Measurements from ENCODE around the gene BRD7.

Gene BRD7

DNA sequence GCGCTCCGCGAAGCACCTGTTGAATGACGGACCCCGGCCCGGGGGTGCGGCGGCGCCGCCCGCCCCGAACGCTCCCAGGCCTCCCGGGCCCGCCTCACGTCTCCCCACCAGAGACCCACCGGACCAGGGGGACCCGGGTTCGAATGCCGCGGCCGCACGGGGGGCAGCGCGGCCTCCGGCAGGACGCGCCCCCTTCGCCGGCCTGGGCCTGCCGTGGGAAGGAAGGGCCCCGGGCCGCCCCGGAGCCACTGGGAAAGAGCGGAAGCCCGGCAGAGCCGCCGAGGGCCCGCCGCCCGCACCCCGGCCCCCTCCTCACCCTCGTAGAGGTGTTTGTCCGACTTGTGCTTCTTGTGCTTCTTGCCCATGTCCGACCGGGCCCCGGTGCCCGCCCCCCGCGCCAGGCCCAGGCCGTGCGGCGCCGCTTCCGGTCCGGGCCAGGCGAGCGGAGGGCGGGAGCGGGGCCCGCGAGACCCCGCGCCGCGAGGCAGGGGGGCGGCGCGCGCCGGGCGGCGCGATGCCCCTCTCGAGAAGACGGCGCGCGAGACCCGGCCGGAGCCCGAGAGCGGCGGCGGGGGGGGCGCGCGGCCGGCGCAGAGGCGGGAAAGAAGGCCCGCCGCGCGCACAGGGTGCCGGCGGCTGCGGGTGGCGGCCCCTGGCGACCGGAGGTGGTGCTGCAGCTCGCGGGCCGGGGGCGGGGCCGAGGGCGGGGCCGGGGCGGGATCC lies at the start of gene BRD7:
Gene BRD7, minus strand, starts transcription at position 579 of the 723 bp plus-strand sequence. Its CDS starts 214 bp downstream, at position 365.
- peak; percentile 75 for DNase-seq

DNA sequence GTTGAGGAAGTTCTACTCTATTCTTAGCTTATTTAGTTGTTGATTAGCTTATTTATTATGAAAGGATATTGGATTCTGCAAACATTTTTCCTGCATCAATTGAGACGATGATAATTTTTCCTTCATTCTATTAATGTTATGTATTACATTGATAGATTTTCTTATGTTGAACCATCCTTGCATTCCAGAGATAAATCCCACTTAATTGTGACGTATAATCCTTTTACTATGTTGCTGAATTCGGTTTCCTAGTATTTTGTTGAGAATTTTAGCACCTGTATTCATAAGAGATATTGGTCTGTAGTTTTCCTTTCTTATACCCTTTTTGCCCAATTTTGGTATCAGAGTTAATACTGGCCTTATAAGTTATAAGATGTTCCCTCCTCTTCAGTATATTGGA lies 47.6 kb upstream of the BRD7 start:
- no peak for DNase-seq

DNA sequence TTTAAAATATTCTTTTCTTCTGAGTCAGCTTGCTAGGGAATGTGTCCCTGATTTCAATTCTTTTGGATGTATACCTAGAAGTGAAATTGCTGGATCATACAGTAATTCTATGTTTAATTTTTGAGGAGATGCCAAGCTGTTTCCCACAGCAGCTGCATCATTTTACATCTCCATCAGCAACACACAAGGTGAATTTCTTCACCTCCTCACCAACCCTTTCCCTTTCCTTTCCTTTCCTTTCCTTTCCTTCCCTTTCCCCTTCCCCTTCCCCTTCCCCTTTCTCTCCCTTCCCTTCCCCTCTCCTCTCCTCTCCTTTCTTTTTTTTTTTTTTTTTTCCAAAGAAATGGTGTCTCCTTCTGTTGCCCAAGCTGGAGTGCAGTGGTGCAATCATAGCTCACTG lies 45.4 kb upstream of the BRD7 start:
- no peak for DNase-seq

DNA sequence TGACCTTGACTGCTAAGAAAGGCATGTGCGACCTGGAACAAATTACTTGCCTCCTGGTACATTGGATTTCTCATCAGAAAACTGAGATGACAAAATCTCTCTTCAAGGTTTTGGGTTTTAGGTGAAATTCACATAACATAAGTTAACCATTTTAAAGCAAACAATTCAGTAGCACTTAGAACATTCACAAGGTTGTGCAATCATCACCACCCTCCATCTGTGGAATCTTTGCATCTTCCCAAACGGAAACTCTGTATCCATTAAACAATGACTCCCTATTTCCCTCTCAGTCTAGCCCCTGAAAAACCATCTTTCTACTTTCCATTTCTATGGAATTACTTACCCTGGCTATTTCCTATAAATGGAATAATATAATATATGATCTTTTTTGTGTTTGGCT lies 42.2 kb upstream of the BRD7 start:
- no peak for DNase-seq

DNA sequence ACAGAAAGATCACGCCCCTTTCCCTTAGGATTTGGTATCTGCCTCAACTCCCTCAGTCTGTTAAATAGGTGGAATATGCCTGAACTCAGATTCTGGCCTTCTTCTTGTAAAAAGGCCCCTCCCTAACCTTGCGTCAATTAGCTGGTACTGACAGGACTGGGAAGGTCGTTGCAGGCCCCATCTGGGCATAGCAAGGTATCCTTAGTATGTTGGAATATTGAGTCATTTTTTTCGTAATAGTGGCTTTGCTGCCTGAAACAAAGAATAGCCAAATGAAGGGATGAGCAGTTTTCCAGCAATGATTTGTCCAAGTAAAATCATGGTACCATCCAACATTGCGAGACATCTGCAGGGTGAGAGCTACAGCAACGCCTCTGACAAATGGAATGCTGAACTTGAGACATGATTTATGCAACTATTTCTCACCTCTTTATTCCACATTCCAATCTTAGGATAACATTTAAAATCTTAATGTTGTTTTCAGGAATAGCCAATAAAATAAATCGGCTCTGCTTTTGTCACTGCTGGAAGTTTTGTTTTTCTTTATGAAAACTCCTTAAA lies 39.3 kb upstream of the BRD7 start:
- DNase-seq, result no peak

DNA sequence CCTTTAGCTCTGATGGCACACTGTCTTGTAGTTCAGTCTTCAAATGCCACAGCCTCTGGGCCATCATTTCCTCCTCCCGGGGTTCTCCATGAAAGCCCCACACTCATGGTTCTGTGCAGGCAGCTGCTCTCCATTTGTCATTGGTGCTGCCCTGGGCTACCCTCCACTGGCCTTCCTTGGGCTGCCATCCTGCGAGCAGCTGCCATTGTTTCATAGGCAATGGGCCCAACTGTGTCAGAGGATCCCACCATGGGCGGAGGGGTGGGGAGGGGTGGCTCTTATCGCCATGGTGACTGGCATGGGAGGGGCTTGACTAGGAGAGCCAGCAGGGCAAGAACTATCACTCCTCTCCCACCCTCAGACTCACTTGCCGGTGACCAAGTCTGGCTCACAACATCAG lies 38.6 kb upstream of the BRD7 start:
- no peak for DNase-seq

DNA sequence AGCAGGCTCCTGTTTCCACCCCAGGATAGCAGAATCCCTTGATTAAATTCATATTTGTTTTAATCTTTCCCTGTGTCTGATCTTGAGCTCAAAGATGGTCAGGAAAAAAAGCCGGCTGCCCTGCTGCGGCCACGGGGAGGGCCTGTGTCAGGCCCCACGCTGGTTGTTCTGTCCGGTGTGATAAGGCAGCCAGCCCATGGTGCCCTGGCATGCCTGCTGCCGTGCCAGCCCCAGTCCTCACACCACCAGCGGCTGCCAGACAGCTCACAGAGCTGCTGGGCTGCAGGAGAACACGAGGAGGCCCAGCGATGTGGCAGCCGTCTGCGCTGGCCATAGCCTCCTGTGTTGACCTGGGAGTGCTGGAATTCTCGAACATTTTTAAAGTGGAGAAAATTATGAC lies 34.7 kb upstream of the BRD7 start:
- DNase-seq, result no peak

DNA sequence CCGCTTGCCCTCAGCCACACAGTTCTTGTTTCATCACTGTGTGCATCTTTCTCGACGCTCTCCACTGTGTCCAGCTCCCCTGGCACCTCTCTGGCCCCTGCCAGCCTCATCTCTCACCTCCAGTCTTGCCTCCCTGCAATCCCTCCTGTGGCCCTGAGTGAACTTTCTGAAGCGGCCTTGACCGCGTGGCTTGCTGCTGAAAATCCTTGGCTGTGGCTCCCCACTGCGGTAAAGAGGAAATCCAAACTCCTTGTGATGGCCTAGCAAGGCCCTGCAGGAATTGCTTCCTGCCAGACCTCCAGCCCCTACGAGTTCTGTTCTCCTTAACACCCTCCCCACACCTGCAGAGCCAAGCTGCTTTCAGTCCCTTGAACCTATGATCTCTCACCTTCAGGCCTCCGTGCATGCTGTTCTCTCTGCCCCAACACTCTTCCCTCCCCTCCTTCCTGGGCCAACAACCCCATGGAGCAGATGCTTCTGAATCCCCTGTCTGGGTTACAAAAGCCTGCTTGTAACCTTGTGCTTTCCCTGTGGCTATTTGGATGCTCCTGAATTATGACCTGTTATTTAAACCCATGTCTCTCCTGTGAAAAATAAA lies 33.6 kb upstream of the BRD7 start:
- DNase-seq, result no peak

DNA sequence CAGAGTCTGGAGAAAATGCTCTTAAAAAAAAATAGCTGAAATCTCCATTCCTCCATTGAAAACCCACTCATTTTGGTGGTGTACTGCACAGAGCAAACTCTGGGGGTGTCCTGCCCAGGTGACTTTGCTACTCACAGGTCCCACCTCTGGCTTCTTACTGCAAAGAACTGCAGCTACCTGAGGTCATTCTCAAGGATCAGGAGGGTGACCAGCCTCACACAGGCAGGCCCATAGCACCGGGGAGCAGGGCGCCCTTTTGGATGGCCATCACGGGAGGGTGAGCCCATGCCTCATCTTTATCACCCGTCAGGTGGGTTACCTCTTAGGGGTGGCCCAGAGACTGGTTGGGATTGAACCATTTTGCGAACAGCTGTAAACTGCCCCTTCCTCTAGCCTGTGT lies 32.6 kb upstream of the BRD7 start:
- no peak for DNase-seq

DNA sequence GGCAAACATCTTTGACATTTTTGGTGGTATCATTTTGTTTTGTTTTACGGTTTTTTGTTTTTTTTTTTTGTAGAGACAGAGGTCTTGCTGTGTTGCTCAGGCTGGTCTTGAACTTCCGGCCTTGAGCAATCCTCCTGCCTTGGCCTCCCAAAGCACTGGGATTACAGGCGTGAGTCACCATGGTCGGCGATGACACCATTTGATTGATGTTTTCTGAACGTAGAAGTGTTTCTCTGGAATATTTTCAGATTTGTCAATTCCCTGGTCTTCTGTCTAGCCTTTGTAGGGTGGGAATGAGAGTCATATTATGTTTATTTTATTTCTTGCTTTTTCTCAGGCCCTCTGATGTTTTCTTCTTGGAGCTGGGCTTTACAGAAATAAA lies 32.2 kb upstream of the BRD7 start:
- no peak for DNase-seq

DNA sequence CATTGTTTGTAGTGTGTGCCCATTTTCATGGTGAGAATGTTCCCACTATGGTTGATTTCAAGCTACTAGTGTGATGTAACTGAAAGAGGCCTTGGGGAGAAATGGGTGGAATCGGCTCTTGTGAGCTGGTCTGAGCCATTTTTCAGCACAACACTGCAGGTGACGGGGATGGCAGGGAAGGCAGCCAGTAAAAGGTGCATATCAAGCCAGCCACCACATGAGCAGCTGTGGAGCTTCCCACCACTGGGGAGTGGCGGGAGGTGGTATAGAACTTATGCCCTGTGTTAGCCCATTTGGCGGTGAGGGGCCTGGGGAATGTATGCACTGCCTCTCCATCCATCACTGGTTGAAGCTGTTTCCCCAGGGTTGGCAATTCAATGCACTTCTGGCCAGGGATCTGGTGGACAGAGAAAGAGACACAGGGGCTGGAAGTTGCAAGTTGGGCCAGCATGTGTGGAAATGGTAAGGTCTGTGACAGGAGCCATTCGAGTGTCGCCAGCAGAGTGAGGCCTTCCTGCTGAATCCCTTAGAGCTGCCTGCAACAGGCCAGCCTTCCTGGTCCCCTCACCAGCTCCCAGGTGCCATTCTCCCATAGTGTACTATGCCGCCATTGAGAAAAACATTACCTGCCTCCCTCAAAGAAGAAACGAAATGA lies 31.7 kb upstream of the BRD7 start:
- DNase-seq, result no peak

DNA sequence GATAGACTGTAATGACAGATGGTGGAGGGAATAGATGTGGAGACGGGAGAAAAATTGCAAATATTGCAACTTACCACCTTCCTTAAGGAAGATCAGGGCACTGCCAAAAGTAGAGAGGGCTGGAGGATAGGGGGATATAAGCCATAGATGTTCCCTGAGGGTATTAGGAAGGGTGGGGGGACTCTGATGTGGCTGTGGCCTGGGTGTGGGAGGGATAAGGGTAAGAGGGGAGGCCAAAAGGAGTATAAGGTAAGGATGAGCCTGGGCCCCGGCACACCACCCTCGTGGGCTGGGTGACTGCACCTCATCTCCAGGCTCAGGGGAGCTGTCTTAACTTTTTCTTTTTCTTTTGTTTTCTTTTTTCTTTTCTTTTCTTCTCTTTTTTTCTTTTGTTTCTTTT lies 30.6 kb upstream of the BRD7 start:
- DNase-seq, result no peak

DNA sequence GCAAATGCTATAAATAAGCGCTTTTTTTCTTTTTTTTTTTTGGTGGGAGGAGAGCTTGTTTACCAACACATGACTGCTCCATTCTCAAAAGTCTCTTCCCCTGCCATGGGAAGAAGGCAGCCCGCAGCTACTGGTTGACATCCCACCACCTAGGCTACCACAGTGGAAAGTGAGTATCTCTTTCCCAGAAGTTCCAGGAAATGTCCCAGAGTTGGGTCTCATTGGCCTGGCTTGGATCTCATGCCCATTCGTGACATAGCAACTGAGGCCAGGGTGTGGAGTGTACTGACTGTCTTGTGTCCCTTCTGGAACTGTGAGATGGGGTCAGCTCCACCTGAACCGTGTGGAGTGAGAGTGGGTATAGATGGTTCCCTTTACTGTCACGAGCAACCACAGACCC lies 29.5 kb upstream of the BRD7 start:
- DNase-seq, result no peak

DNA sequence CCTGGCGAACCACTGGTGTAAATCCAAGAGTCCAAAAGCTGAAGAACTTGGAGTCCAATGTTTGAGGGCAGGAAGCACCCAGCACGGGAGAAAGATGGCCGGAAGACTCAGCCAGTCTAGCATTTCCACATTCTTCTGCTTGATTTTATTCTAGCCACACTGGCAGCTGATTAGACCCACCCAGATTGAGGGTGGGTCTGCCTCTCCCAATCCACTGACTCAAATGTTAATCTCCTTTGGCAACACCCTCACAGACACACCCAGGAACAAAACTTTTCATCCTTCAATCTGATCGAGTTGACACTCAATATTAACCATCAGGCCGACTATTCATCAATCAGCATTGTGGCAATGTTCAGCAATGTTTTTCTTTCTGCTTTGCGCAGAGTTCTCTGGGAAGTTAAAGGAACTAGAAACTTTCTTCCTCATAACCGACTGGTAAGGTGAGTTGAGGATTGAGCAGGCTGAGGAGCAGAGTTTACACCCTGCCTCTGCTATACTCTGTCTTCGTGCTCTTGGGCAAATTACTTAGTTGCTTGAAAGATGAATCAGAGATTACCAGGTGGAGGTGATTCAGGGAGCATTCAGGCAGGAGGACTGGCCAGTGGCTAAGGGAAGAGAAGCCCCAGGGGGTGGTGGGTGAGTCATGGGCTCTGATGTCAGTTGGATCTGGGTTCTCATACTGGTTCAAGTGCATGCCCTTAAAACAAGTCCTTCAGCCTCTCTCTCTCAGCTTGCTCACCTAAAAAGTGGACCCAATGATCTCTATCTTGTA lies 28.2 kb upstream of the BRD7 start:
- no peak for DNase-seq

DNA sequence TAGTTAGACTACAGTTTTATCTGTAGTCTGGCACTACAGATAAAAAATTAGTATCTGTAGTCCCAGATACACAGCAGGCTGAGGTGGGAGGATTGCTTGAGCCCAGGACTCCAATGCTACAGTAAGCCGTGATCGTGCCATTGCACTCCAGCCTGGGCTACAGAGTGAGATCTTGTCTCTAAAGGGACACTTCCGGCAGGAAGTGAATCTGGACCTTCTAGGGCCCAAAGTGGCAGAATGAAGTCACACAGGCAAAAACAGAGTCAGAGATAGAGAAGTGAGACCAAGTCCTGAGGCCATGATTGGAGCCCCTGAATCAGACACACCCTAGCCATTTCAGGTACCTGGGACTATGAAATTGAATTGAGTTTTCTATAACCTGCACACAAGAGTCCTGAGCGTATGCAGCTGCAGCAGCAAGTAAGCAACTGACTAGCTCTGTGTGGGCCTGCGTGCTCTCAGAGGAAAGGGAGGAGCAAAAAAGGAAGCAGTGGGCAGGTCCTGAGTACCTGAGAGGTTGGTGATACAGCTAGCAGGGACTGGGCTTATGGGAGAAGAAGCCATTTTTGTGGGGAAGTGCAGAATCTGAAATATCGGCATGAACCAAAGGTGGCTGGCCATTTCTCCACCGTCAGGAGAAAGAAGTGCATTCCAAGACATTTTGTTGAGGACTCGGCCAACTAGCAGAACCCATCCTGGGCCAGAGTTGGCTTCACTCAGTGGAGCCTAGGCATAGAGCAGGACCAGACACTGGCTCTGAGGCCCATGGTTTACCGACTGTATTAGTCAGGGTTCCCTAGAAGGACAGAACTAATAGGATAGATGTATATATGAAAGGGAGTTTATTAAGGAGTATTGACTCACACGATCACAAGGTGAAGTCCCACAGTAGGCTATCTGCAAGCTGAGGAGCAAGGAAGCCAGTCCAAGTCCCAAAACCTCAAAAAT lies 27.2 kb upstream of the BRD7 start:
- no peak for DNase-seq

DNA sequence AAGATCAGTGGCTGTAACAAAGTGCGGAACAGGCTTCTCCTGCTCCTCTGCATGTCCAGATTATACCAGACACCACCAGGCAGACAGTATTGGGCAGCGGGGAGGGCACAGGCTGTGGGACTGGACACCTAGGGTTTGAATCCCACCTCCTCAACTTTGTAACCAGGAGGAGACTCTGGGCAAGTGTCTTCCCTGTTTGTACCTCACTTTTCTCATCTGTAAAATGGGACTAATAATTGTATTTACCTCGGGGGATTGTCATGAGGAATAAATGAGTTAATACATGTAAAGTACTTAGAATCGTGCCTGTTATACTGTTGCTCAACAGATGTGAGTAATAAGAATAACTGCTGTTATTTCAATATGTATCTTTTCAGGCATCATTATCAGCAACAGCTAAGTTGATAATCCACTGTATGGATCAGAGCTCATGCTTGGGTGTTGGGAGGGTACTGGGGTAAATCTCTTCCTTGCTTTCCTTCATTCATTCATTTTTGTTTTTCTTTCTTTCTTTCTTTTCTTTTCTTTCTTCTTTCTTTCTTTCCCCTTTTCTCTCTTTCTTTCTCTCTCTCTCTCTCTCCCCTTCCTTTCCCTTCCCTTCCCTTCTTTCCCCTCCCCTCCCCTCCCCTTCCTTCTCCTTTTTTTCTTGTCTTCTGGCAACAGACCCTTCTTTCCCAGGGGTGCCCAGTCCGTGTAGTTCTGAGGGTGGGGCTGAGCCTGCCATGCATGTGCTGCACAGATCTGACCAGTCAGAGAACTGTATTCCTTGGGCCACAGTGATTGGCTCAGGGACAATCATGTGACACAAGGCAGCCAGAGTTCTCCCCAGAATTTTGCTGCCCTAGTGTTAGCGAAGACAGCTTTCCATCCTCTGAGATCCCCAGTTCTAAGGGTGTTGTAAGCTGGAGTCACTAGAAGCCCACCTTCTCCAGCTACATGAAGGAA lies 25.3 kb upstream of the BRD7 start:
- DNase-seq, result no peak

DNA sequence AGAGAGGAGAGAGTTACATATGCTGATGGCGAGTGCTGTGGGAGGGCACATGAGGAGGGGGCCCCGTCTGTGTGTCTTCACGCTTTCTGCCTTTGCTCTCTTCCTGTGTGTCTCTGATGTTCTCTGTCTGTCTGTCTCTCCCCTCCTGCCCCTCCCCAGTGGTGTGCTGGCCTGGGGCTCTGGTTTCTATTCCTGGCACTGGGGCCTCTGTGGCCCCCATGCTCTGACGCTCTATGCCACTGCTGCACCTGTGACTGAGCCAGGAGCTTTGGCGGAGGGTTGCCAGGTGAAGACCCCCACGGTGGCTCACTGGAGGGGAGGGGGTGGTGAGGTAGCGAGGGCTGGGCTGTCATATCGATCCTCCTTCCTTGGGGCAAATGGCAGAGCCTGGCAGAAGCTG lies 24.6 kb upstream of the BRD7 start:
- DNase-seq, result no peak

DNA sequence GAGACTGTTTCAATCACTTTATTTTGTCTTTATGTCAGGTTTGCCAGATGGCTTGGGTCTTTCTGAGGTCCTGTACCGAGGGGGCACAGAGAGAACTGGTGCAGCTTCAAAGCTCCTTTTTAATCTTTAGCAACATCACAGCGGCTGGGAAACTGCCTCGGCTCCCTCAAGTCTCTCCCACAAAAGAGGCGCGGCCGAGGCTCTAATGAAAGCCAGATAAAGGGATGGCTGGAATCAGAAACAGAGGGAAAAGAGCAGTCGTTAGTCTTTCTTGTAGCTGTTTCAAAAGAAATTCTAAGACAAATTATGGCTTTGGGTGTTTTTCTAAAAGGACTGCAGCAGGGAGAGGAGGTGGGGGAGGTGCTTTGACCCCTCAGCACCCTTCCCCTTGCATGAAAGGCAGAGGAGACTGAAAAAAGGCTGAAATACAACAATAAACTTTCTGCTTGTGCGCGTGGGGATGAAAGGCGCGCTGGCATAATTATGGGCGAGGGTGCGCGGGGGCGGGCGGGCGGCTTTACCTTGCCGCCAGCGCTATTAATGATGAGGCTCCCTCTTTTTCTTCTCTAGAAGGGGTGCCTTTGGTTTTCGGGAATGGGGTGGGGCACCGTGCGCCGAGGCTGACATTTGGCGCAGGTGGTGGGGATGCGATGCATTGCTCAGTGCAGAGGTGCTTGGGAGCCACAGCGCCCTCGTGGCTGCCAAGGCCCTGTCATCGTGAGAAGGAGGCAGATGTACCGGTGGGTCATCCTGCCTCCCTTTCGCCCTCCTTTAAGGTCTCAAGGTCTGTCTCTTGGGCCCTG lies 22.3 kb upstream of the BRD7 start:
- DNase-seq, result no peak

DNA sequence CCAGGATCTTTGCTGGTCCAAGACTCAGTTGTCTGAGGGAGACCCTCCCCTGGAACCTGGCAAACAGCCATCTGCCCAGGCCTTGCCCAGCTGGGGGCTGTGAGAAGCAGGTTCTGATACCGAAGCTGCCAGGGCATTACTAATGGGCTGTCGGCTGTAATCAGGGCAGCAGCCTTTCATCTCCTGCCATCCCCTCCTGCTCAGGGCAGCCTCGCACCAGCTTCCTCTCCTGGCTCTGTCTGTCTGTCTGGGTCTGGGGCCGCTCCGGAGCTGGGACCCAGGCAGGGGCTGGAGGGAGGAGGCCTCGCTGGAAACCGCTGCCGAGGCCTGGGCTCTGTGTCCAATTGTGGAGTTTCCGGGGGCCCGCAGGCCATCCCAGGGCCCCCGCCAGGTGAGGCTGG lies 21.6 kb upstream of the BRD7 start:
- DNase-seq, result no peak

DNA sequence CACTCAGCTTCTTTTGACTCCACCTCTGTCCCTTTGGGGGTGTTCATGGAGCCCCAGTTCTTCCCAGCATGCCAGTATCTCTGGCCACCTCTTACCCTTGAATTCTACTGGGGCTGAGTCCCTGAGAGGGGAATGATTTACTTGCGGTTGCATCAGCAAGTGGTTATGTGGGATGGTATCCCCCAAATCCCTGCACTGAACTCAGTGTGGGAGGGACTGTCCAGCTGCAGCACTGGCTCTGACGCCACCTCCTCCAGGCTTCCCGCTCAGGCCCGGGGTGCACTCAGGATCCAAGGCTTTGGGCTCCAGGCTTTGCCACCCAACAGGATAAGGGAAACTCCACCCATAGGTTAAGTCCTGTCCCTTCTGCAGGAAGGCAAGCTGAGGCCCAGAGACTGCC lies 21.1 kb upstream of the BRD7 start:
- DNase-seq, result no peak
